HepG2 (cell line): ENCODE measurements around the gene SMIM30.

Experiments used
- CBX5 ChIP-seq: sonication (generic); formaldehyde crosslinking; IDR thresholded peaks from 2 replicates; pipeline ENCODE4 v1.4.0; 2020; ENCODE audit warnings: missing genetic modification reagents, borderline replicate concordance
- LCORL ChIP-seq, 2 experiments: fragments of 450-650 bp in 1 of 2; sonication (generic) in 1 of 2; formaldehyde crosslinking in 1 of 2; IDR thresholded peaks; 2 replicates each; pipeline versions ENCODE4 v1.5.0 to v1.6.1; 2017 to 2020; ENCODE audit warnings: antibody characterized with exemption in 1 of 2, missing genetic modification reagents in 1 of 2
- PHF20 ChIP-seq: sonication (generic); formaldehyde crosslinking; IDR thresholded peaks from 2 replicates; pipeline ENCODE4 v1.5.0; 2020; ENCODE audit warnings: mild to moderate bottlenecking, missing genetic modification reagents

DNA sequence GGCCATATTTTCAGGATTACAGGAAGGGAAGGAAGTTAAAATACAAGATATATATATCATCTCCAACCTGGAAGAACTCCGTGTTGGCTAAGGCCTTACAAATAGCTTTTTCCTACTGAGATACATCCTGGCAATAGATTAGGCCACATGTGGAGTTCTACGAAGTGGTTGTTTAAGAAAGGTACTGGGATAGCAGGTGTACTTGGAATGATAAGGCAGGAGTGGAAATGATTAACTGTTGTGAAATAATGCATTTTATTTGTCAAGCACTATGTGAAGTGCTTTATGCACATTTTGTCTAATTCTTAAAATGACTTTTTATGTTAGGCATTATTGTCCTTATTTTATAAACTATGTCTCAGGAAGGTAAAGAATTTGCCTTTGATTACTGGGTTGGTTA lies 18.9 kb upstream of the SMIM30 start:
- TF ChIP-seq LCORL (IDR thresholded peaks at IDR 0.05) (no peak), LCORL (CRISPR knock-in tag; IDR thresholded peaks at IDR 0.05) (no peak), PHF20 (no peak), CBX5 (no peak)
